RWPE2 (cell line): Measurements from ENCODE around the gene SOCS6.

Source experiments
- ATAC-seq: fragments of 200-7000 bp; cut with Tn5 transposase; 3 replicates; pipeline ENCODE4 v1.9.1; 2021; ENCODE audit warnings: low read depth
- DNase-seq: peaks from one replicate; pipeline ENCODE4 v3.0.0-alpha.2; 2020; ENCODE audit warnings: low spot score
- H3K27ac ChIP-seq: fragments of 450-650 bp; 2 replicates; pipeline ENCODE4 v1.5.1; 2017; ENCODE audit warnings: mild to moderate bottlenecking; ENCODE audit not compliant: poor library complexity, severe bottlenecking
- H3K27me3 ChIP-seq: fragments of 250-450 bp; sonication (Bioruptor Pico); 2 replicates; pipeline ENCODE4 v1.5.1; 2021; ENCODE audit warnings: mild to moderate bottlenecking, moderate library complexity; ENCODE audit not compliant: insufficient read depth, poor library complexity, severe bottlenecking
- H3K36me3 ChIP-seq: fragments of 250-450 bp; sonication (Bioruptor Pico); 2 replicates; pipeline ENCODE4 v1.5.1; 2020; ENCODE audit warnings: low read depth, mild to moderate bottlenecking, moderate library complexity
- H3K4me1 ChIP-seq: fragments of 250-450 bp; sonication (Bioruptor Pico); 2 replicates; pipeline ENCODE4 v1.5.1; 2021; ENCODE audit warnings: mild to moderate bottlenecking, moderate library complexity; ENCODE audit not compliant: insufficient read depth, poor library complexity, severe bottlenecking
- H3K4me3 ChIP-seq: fragments of 250-450 bp; sonication (Bioruptor Pico); 2 replicates; pipeline ENCODE4 v1.5.1; 2021; ENCODE audit warnings: mild to moderate bottlenecking, moderate library complexity; ENCODE audit not compliant: severe bottlenecking
- H3K9me3 ChIP-seq: fragments of 250-450 bp; sonication (Bioruptor Pico); 2 replicates; pipeline ENCODE4 v1.5.1; 2021; ENCODE audit warnings: mild to moderate bottlenecking, moderate library complexity; ENCODE audit not compliant: severe bottlenecking
- CTCF ChIP-seq: fragments of 450-650 bp; IDR thresholded peaks from one replicate; pipeline ENCODE4 v1.5.1; 2017; ENCODE audit warnings: mild to moderate bottlenecking, moderate library complexity; ENCODE audit not compliant: poor library complexity, severe bottlenecking

The SOCS6 gene

GRCh38 chr18:70279470-70279869, 9.4 kb upstream of the SOCS6 start:
- DNase-seq: no peak
- Histone ChIP-seq H3K9me3 (no peaks in the 10 kb centered on the region), H3K27me3 (no peaks in the 10 kb centered on the region), H3K4me1 (no peaks in the 10 kb centered on the region), H3K27ac (no peak overlapping the region), H3K36me3 (no peaks in the 10 kb centered on the region), H3K4me3 (no peak overlapping the region)
- no peak for ATAC-seq
- TF ChIP-seq CTCF: no peak

- TF ChIP-seq CTCF: no peak
- DNase-seq: no peak
- ATAC-seq: peak; percentile 87
- Histone ChIP-seq H3K4me3 (no peak overlapping the region), H3K27me3 (no peaks in the 10 kb centered on the region), H3K9me3 (no peaks in the 10 kb centered on the region), H3K36me3 (no peaks in the 10 kb centered on the region), H3K27ac (peak overlapping the region; percentile 14), H3K4me1 (no peaks in the 10 kb centered on the region)
Observed at GRCh38 chr18:70280007-70280925, 8.6 kb upstream of the SOCS6 start.

GRCh38 chr18:70284976-70285620, 3.7 kb upstream of the SOCS6 start:
- Histone ChIP-seq H3K4me1 (peaks cover 6% of the 10 kb centered on the region), H3K36me3 (peaks cover 2% of the 10 kb centered on the region; the same call in 1 of the 2 replicates), H3K4me3 (no peak overlapping the region), H3K9me3 (no peaks in the 10 kb centered on the region), H3K27me3 (no peaks in the 10 kb centered on the region), H3K27ac (no peak overlapping the region)
- no peak for ATAC-seq
- no peak for DNase-seq
- TF ChIP-seq CTCF: no peak

GRCh38 chr18:70287731-70288130, 1.1 kb upstream of the SOCS6 start:
- Histone ChIP-seq H3K27me3 (no peaks in the 10 kb centered on the region), H3K9me3 (no peaks in the 10 kb centered on the region), H3K27ac (peak overlapping the region; percentile 69), H3K36me3 (peaks cover 14% of the 10 kb centered on the region), H3K4me1 (peaks cover 17% of the 10 kb centered on the region), H3K4me3 (peak overlapping the region; percentile 71)
- ATAC-seq (no peak), DNase-seq (no peak)
- TF ChIP-seq CTCF: no peak
